PC-9 (cell line): Measurements from ENCODE around the gene CAB39L.

Experiments used
- CTCF ChIP-seq: fragments of 200-600 bp; sonication (generic); conservative IDR thresholded peaks from 2 replicates; pipeline ENCODE4 v1.6.1; 2017; ENCODE audit warnings: mixed run types, antibody characterized with exemption, mild to moderate bottlenecking, moderate library complexity
- EZH2 ChIP-seq: fragments of 200-600 bp; sonication (generic); IDR thresholded peaks from 2 replicates; pipeline ENCODE4 v1.8.0; 2017; ENCODE audit warnings: antibody characterized with exemption, low read depth

DNA sequence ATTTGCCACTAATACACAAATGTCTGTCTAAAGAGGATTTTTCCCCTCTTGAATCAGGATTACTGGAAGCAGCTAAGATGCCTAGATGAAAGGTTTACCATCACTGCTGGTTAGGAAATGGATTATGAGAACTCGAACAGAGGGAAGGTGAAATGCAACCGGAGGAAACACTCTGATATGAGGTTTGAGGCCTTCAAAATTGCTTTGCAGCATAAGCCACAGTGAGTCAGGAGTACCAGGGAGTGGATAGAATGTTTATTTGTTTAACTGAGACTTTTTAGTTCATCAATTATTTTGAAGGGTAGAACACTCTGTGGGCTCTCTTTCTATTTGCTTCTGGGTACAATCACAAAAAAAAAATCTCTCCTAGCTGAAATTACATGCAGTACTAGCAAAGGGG lies 178.0 kb downstream of the CAB39L start:
- TF ChIP-seq CTCF = no peak
- TF ChIP-seq EZH2 = no peak
